HG02884 (cell line): ENCODE results near the gene KLHL6.
"Not testable (repeated sequence)": the region's sequence is repeated elsewhere in the genome, so short reads cannot be mapped to it uniquely, and the experiment has no call there.

Experiments used
- ATAC-seq: cut with Tn5 transposase; IDR thresholded peaks from one replicate; pipeline ENCODE4 v1.9.1; 2021; ENCODE audit warnings: mild to moderate bottlenecking, moderate library complexity; ENCODE audit not compliant: unreplicated experiment

KLHL6 gene

DNA sequence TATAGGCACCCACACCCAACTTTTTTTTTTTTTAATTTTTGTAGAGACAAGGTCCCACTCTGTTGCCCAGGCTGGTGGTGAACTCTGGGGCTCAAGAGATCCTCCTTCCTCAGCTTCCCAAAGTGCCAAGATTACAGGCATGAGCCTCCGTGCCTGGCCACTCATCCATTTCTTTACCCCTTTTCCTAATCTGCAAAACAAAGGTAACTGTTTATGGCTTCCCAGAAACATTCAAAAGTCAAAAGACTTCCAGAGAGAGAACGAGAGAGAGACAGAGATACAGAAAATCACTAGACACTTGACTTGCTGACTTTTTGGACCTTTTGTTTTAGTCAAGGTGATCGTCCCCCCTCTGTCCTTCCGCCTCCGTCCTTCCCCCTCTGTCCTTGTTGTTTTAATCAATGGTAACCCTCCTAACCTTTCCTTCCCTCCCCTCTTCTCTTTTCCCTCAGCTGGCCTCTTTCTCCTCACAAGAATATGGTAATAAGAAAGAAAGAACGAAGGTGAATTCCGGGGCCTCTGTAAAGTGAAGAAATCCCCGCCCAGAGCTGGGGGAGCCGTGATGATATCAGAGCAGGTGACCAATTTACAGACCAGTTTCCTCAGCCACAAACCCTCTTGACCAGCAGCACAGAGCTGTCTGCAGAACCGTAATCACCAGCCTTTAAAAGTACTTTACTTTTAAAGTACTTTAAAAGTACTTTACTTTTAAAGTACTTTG is 21.9 kb downstream of the KLHL6 start:
- ATAC-seq, result no peak

- no peak for ATAC-seq
These were observed 22.7 kb downstream of the KLHL6 start for GRCh38 chr3:183532620-183533411.

DNA sequence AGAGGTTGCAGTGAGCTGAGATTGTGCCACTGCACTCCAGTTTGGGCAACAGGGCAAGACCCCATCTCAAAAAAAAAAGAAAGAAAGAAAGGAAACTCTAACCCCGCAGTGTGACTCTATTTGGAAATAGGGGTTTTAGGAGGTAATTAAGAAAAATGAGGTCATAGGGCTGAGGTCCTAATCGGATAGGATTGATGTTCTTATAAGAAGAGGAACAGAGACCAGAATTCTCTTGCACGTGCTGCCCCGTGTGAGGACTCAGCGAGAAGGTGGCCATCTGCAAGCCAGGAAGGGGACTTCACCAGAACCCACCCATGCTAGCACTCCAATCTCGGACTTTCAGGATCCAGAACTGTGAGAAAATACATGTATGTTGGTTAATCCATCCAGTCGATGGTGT is 25.8 kb downstream of the KLHL6 start:
- no peak for ATAC-seq

- ATAC-seq, result no peak
These were observed 26.3 kb downstream of the KLHL6 start for GRCh38 chr3:183529185-183529584.

DNA sequence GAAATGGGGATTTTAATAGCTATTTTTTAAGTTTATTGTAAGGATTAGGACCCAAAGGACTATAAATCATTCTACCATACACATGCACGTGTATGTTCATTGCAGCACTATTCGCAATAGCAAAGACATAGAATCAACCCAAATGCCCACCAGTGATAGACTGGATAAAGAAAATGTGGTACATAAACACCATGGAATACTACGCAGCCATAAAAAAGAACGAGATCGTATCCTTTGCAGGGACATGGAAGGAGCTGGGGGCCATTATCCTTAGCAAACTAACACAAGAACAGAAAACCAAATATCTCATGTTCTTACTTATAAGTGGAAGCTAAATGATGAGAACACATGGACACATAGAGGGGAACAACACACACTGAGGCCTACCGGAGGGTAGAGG is 26.7 kb downstream of the KLHL6 start:
- ATAC-seq, result not testable (repeated sequence)

GRCh38 chr3:183527428-183528379 is 27.8 kb downstream of the KLHL6 start:
- peak; percentile 71 for ATAC-seq

- peak; percentile 4 for ATAC-seq
These were observed 28.6 kb downstream of the KLHL6 start for GRCh38 chr3:183526838-183527427.

- ATAC-seq, result no peak
These were observed 31.0 kb downstream of the KLHL6 start for GRCh38 chr3:183524476-183524875.

DNA sequence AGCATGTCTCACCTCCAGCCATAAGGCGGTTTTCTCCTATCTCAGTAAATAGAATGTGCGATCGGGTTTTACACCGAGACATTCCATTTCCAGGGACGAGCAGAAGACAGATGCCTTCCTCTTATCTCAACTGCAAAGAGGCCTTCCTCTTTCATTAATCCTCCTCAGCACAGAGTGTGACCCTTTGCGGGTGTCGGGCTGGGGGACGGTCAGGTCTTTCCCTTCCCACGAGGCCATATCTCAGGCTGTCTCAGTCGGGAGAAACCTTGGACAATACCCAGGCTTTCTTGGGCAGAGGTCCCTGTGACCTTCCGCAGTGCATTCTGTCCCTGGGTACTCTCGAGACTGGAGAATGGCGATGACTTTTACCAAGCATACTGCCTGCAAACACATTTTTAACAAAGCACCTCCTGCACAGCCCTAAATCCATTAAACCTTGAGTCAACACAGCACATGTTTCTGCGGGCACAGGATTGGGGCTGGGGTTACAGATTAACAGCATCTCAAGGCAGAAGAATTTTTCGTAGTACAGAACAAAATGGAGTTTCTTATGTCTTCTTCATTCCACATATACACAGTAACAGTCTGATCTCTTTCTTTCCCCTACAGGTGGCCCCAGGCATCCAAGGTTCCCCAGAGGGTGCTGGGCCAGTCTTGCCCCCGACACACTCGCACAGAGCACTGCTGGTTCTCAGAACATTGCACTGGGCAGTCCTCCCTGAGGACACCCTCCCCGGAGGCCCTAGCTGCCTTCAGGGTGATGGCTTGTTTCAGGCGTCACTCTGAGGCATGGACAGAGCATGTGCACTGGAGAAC is 34.6 kb downstream of the KLHL6 start:
- ATAC-seq, result not testable (repeated sequence)

DNA sequence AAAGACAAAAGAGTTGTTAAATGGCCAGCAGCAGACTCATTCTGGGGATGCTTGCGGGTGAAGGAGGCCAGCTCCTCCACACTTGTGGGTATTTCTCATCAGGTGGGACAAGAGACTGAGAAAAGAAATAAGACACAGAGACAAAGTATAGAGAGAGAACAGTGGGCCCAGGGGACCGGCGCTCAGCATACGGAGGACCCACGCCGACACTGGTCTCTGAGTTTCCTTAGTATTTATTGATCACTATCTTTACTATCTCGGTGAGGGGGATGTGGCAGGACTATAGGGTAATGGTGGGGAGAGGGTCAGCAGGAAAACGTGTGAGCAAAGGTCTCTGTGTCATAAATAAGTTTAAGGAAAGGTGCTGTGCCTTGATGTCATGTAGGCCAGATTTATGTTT is 35.2 kb downstream of the KLHL6 start:
- not testable (repeated sequence) for ATAC-seq

GRCh38 chr3:183519891-183520290 is 35.6 kb downstream of the KLHL6 start:
- ATAC-seq, result no peak

DNA sequence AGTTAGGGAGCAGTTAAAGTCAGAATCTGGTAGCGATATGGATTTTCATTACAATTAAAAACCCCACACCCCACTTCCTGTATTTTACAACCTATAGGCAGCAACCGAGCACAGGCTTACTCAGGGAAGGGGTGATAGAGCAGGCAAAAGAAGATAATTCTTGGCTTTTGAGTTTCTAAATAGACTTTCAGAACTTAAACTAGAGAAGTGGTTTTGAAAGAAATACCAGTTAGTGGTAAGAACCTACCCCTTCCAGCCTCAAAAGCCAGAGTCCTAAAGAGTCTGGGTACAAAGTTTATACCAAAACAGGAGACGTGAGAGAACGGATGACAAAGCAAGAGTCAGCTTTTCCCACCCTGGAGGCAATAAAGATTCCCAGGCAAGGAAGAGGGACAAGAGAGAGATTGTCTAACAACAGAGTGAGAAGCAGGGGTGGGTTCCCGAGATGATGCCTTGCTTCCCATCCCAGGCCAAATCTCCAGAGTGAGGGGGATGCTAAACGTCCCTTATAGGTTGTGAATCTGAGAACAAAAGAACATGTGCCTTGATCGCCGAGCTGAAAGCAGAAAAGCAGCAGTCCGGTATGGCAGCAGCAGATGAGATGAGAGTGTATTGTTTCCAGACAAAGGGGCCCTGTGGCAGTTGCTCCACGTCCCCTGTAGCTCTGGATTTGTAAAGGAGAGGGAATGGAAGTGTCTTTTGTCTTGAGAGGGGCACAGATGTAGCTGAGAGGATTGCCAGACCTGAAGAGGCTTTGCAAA is 36.8 kb downstream of the KLHL6 start:
- no peak for ATAC-seq

- ATAC-seq, result no peak
These were observed 37.9 kb downstream of the KLHL6 start for GRCh38 chr3:183517607-183518006.

GRCh38 chr3:183515968-183516851 is 39.3 kb downstream of the KLHL6 start:
- ATAC-seq, result peak; percentile 81

DNA sequence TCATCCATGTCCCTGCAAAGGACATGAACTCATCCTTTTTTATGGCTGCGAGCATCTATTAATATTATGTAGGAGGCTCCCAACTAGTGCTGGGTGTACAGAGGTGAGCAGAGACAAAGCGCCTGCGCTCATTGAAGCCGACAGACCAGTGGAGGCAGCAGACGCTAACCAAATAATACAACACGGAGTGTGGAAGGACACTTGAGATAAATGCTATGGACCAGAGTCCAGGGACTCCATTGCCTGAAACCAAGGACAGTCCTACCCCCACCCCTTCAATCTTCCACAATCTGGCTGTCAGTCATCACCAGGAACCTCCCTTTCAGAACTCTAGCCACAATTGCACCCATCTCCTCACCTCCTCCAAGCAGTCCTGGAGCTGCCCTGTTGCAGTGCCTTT is 41.5 kb downstream of the KLHL6 start:
- no peak for ATAC-seq

DNA sequence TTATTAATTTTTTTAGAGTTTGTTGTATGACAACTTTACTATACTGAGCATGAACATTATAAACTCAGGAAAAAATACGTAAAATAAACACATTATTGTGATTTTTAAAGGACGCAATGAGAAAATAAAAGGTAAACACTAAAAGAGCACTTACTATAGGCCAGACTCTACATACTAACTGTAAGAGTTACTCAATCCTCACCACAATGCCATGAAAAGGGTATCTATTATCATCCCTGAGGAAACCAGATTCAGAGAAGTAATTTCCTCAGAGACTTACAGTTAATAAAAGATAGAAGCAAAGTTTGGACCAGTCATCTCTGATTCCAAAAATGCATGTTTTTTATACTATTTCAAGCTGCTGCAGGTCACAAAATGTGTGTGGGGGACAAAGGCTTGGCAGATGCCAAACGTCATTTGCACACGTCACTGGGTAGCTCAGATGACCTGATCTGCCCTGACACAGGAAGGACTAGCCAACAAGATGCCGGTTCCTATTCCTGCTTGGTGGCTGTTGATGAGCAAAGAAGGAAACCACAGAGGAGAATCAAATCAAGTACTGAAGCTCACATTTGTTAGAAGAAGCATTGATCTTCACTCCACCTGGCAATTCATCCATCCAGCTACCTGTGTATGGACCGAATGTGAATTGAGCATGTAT is 42.3 kb downstream of the KLHL6 start:
- no peak for ATAC-seq

- ATAC-seq, result not testable (repeated sequence)
These were observed 44.0 kb downstream of the KLHL6 start for GRCh38 chr3:183511286-183512131.
